ENCODE results near the gene OR6Q1.

The OR6Q1 gene

DNA sequence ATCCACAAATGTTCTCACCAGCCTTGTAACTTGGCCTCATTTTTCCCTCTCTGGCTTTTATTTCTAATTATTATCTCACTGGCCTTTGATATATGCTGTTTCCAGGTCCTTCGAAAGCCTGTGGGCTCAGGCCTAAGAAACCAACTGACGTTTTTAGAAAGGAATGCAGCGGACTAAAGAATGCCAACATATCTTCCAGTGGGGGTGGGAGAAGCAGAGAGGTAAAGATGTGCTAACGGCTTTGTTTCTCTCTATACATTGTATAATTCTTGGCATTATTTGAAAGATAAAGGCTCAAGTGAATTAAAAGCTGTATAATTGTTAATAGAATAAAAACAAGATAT lies 28.2 kb downstream of the OR6Q1 start:
- DNase-seq = no peak

DNA sequence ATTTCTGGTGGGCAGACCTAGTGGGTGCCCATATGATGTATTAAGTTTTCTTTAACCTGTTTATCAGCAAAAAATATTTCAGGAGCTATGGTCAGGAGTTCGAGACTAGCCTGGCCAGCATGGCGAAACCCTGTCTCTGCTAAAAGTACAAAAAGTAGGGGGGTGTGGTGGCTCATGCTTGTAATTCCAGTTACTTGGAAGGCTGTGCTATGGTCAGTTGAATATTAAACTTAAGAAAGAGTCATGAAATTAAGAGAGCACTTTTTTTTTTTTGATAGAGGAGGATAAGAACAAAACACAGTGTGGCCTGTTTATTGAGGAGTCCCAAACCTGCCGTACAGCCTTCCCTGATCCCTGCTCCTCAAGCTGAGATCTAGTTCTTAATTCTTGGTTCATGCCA lies 29.8 kb downstream of the OR6Q1 start:
- DNase-seq = no peak

DNA sequence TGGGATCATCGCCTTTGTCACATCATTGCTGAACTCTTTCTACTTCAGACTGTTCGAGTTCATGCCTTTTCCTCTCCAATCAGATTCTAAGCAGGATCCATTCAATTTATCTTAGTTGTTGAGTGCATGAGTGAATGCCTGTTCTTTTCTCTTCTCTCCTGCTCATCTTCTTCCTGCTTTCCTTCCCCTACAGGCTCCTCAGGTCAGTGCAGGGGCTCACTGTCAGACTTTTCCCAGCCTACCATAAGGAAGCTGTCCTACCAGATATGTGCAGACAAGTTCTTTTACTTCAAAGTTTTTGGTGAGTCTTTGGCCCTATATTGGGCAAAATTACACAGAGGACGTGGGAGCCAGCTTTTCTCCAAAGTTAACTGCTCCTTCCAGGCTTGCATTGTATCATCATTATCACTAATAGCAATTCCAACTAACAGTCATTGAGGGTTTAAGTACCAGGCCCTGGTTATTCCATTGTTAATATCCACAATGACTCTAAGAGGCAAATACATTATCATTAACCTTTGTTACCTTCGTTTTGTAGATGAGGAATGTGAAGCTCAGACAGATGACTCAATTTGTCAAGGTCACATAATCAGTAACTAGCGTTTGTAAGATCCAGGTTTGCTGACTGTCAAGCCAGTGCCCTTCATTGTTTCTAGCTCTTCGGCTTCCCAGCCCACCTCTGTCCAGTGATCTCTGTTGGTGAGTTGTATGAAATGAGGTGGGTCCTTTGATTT lies 30.4 kb downstream of the OR6Q1 start:
- DNase-seq = no peak

DNA sequence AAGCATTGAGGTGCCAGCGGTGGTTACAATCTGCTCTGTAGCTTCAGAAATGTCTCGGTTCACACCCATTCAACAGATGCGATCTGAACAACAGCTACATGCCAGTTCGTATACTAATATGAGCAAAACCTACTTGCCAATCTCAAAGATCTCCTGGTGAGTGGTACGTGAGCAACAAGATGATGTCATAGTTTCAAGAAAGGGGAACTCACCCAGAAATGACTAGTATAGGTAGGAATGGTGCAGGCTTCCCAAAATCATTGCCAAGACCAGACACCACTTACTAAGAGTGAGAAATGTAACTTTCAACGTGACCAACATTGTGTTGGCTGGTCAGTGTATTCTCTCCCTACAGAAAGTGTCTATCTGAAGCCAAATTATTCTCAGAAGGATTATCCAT lies 31.1 kb downstream of the OR6Q1 start:
- DNase-seq = no peak

DNA sequence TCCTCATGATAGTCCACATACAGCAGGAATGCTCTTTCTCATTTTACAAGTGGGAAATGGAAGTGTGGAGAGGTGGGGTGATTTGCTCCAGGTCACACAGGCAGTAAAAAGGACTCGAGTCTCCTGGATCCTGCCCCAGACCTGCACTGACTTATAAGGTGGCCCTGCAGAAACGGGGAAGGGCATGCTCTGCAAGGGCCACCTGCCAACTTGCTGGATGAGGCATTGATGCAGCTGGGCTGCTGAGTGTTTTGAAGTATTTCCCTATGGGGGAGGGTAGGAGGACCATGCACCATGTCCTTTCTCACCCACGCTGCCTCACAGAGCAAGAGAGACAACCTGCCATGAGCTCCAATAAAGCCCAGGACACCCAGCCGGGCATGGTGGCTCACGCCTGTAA lies 36.9 kb downstream of the OR6Q1 start:
- no peak for DNase-seq

DNA sequence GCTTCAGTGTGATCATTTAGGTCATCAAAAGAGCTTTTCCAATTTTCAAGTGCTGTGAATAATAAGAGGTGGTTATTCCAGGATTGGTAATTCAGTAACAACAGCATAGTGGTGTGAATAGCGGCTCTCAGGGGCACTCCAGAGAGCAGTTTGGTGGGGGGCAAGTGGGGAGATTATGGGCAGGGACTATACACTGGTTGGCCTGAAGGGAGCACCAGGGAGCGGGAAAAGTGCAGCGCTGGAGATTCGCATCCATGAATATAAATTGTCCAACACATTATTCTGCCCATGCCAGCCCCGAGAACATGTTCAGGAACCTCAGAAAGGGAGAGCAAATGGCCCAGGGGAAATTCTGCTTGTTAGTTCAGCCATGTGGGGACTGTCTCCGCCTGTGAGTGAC lies 37.9 kb downstream of the OR6Q1 start:
- no peak for DNase-seq

DNA sequence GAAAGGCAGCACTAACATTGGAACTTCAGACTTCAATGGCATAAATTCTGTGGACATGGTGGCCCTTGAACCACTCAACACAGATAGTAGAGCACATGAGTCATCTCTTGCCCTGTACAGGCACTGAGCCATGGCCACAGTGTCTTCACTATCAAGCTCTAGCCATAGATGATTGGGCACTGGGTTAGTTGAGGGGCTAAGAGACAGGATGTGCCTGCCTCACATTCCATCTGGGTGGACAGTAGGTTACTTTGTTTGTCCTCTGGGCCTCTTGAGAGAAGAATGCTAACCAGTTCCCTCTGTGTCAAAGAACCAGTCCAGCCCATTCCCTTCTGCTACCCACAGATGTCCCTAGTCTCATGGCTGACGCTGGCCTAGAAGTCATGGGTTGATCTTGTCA lies 39.8 kb downstream of the OR6Q1 start:
- DNase-seq = no peak

DNA sequence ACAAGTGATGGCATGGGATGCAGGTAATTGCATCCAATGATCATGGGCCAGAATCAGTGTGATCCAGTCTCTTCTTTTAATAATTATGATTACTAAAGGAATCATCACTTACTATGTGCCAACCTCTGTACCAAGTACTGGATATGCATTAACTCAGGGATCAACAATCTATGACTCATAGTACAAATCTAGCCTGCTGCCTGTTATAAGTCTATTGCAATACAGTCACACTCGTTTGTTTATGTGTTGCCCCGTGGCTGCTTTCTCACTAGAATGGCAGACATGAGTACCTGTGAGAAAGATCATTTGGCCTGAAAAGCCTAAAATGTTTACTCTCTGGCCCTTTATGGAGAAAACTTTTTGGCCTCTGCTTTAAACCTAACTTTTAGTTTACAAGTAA lies 45.0 kb downstream of the OR6Q1 start:
- no peak for DNase-seq

Measured in stimulated activated CD4-positive, alpha-beta T cell treated with anti-CD3 and anti-CD28 coated beads, Interleukin-1b, Interleukin-23, amount 100 ng/mL, for 48 hours (primary cell).